ENCODE data around the gene PSENEN.

PSENEN gene

DNA sequence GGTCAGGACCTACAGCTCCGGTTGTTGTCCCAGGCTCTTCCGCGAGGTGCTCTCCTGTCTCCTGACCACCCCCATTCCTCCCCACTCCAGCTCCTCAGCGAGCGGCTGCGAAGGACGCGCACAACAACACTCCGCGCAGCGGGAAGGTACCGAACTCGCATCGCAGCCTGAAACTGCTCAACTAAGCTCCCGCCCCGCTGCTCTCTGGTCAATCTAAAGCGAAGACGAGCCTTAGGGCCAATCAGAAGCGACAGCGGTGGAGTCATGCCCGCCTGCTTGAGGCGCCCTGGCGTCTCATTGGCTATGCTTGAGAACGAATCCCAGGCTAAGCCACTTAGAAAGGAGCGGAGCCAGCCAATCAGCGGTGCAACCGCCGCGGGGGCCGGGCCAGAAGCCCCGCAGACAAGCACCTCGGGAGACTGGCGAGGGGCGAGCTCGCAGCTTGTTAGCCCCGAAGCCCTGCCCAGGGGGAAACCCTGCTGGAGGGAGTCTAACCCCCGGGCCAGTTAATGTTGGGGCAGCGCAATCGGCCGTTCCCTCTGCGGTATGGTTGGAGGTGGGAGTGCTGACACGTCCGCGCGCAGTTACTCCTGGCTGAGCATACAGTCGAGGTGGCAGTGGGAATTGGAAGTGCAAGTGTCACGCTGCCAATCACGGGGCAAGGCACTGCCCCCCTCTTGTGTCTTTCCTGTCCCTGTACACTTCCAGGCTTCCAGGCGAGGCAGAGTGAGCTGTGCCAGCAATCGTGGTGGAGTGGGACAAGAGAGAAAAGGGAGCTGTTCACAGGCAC lies 43.0 kb upstream of the PSENEN start:
- Histone ChIP-seq H3K9ac (ENCODE audit: low read length) (peak overlapping the region; percentile 60), H3K79me2 (ENCODE audit: insufficient read depth, low read length) (no peaks in the 10 kb centered on the region), H3K27me3 (ENCODE audit: low read length) (no peaks in the 10 kb centered on the region), H3K27ac (ENCODE audit: low read depth, low read length) (no peak overlapping the region), H3K9me3 (ENCODE audit: insufficient read depth, low read length) (no peaks in the 10 kb centered on the region), H4K20me1 (ENCODE audit: low read depth, low read length) (no peaks in the 10 kb centered on the region), H2AFZ (ENCODE audit: low read depth, low read length, severe bottlenecking) (peak overlapping the region; percentile 99), H3K36me3 (ENCODE audit: low read length) (no peaks in the 10 kb centered on the region), H3K4me2 (ENCODE audit: low read depth, low read length, poor library complexity, severe bottlenecking) (peak overlapping the region; percentile 79), H3K4me3 (ENCODE audit: insufficient read depth, low read length, poor library complexity, severe bottlenecking) (peak overlapping the region; percentile 66), H3K9me2 (replicated peaks; ENCODE audit: insufficient read depth, low read length) (no peaks in the 10 kb centered on the region), H3F3A (ENCODE audit: insufficient read depth) (no peaks in the 10 kb centered on the region)
- TF ChIP-seq EZH2phosphoT487 (conservative IDR thresholded peaks at IDR 0.05; ENCODE audit: low read length) (no peak), CTCF (IDR thresholded peaks at IDR 0.05; ENCODE audit: insufficient read depth, low read length, poor library complexity, severe bottlenecking) (no peak)

DNA sequence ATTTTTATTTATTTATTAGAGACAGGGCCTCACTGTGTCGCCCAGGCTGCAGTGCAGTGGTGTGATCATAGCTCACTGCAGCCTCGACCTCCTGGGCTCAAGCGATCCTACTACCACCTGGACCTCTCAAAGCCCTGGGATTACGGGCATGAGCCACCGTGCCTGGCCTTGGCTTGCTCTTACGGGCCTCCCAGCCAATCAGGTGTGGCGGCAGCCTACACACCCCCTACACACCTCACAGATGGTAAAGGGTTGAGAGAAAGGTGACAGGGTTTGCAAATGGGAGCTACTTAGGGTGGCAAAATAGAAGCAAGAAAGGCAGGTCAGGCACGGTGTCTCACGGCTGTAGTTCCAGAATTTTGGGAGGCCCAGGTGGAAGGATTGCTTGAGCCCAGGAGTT lies 42.1 kb upstream of the PSENEN start:
- H3K9ac ChIP-seq (ENCODE audit: low read length): no peak overlapping the region
- no peaks in the 10 kb centered on the region for H4K20me1 ChIP-seq (ENCODE audit: low read depth, low read length)
- H2AFZ ChIP-seq (ENCODE audit: low read depth, low read length, severe bottlenecking): no peak overlapping the region
- no peak for TF ChIP-seq EZH2phosphoT487 (conservative IDR thresholded peaks at IDR 0.05; ENCODE audit: low read length)
- TF ChIP-seq CTCF (IDR thresholded peaks at IDR 0.05; ENCODE audit: insufficient read depth, low read length, poor library complexity, severe bottlenecking): no peak
- no peak overlapping the region for H3K4me3 ChIP-seq (ENCODE audit: insufficient read depth, low read length, poor library complexity, severe bottlenecking)
- peak overlapping the region; percentile 79 for H3K4me2 ChIP-seq (ENCODE audit: low read depth, low read length, poor library complexity, severe bottlenecking)
- H3F3A ChIP-seq (ENCODE audit: insufficient read depth): no peaks in the 10 kb centered on the region
- H3K27me3 ChIP-seq (ENCODE audit: low read length): no peaks in the 10 kb centered on the region
- H3K36me3 ChIP-seq (ENCODE audit: low read length): no peaks in the 10 kb centered on the region
- H3K27ac ChIP-seq (ENCODE audit: low read depth, low read length): no peak overlapping the region
- no peaks in the 10 kb centered on the region for H3K9me2 ChIP-seq (replicated peaks; ENCODE audit: insufficient read depth, low read length)
- H3K79me2 ChIP-seq (ENCODE audit: insufficient read depth, low read length): no peaks in the 10 kb centered on the region
- H3K9me3 ChIP-seq (ENCODE audit: insufficient read depth, low read length): no peaks in the 10 kb centered on the region

- TF ChIP-seq CTCF (IDR thresholded peaks at IDR 0.05; ENCODE audit: insufficient read depth, low read length, poor library complexity, severe bottlenecking): no peak
- TF ChIP-seq EZH2phosphoT487 (conservative IDR thresholded peaks at IDR 0.05; ENCODE audit: low read length): no peak
- Histone ChIP-seq H3K79me2 (ENCODE audit: insufficient read depth, low read length) (no peaks in the 10 kb centered on the region), H3K4me2 (ENCODE audit: low read depth, low read length, poor library complexity, severe bottlenecking) (no peak within 1 kb of the TSS), H3F3A (ENCODE audit: insufficient read depth) (no peaks in the 10 kb centered on the region), H3K9me2 (replicated peaks; ENCODE audit: insufficient read depth, low read length) (no peaks in the 10 kb centered on the region), H3K27ac (ENCODE audit: low read depth, low read length) (no peak within 1 kb of the TSS), H3K9me3 (ENCODE audit: insufficient read depth, low read length) (no peaks in the 10 kb centered on the region), H2AFZ (ENCODE audit: low read depth, low read length, severe bottlenecking) (no peak within 1 kb of the TSS), H3K36me3 (ENCODE audit: low read length) (no peaks in the 10 kb centered on the region), H4K20me1 (ENCODE audit: low read depth, low read length) (no peaks in the 10 kb centered on the region), H3K27me3 (ENCODE audit: low read length) (no peaks in the 10 kb centered on the region), H3K9ac (ENCODE audit: low read length) (no peak within 1 kb of the TSS), H3K4me3 (ENCODE audit: insufficient read depth, low read length, poor library complexity, severe bottlenecking) (no peak within 1 kb of the TSS)
Measured at GRCh38 chr19:35704218-35704617, 41.2 kb upstream of the PSENEN start, which contains the start of gene ZBTB32. Gene ZBTB32, plus strand, starts transcription at chr19:35704558. Its CDS starts 10,069 bp downstream, at chr19:35714627.
